Activated T-cell treated with anti-CD3 and anti-CD28 coated beads, Interleukin-2, amount 50 U/mL, for 72 hours (primary cell): ENCODE measurements around the gene SELENOV. TPM values are rescaled to one million over a fixed set of nuclear protein-coding genes. Genes with fewer than 3 reads are reported as not detected.
"Not testable (repeated sequence)": the region's sequence is repeated elsewhere in the genome, so short reads cannot be mapped to it uniquely, and the experiment has no call there.

ENCODE experiments used
- ATAC-seq, 2 donors: fragments of 150-1000 bp; cut with Tn5 transposase; replicated peaks in 1 of 2; 2 replicates each; pipeline ENCODE4 v1.10.0; 2021; ENCODE audit warnings: moderate library complexity in 2 of 2, mild to moderate bottlenecking in 1 of 2
- DNase-seq, 2 donors: peaks; one replicate each; pipeline ENCODE4 v3.0.0; 2021 to 2022; ENCODE audit warnings: mixed read lengths in 1 of 2
- H3K27ac Mint-ChIP-seq: one replicate; pipeline ENCODE4 v1.8.0; 2022; ENCODE audit warnings: mild to moderate bottlenecking, moderate library complexity, mixed read lengths
- H3K27me3 Mint-ChIP-seq: one replicate; pipeline ENCODE4 v1.8.0; 2022; ENCODE audit warnings: low read depth, mixed read lengths
- H3K36me3 Mint-ChIP-seq, 2 donors: one replicate each; pipeline ENCODE4 v1.8.0; 2022; ENCODE audit warnings: mixed read lengths in 2 of 2, mild to moderate bottlenecking in 1 of 2; ENCODE audit not compliant: insufficient read depth in 2 of 2
- H3K4me1 Mint-ChIP-seq: one replicate; pipeline ENCODE4 v1.8.0; 2022; ENCODE audit warnings: low read depth, mixed read lengths
- H3K4me3 Mint-ChIP-seq, 2 donors: one replicate each; pipeline ENCODE4 v1.8.0; 2022; ENCODE audit warnings: mild to moderate bottlenecking in 2 of 2, mixed read lengths in 2 of 2, moderate library complexity in 2 of 2
- H3K9me3 Mint-ChIP-seq, 2 donors: one replicate each; pipeline ENCODE4 v1.8.0; 2022; ENCODE audit warnings: mixed read lengths in 2 of 2
- total RNA-seq, 2 donors: library from RNA; stranded (reverse); gene quantifications; one replicate each; pipeline ENCODE4 v1.2.3, GENCODE V29; 2022

SELENOV gene
- total RNA-seq, 2 donors from 2014 or later = not detected

DNA sequence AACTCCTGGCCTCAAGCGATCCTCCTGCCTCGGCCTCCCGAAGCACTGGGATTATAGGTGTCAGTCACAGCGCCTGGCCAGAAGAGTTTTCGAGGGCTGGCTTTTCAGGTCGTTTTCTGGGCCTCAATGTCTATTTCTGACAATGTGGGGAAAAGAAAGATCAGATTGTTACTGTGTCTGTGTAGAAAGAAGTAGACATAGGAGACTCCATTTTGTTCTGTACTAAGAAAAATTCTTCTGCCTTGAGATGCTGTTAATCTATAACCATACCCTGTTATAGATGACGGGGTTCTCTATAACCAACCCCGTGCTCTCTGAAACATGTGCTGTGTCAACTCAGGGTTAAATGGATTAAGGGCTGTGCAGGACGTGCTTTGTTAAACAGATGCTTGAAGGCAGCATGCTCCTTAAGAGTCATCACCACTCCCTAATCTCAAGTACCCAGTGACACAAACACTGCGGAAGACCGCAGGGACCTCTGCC, 35.6 kb upstream of the SELENOV start:
- Mint-ChIP-seq H3K4me3 (peak overlapping the region; percentile 94 to 97), H3K4me1 (peaks cover 26% of the 10 kb centered on the region), H3K36me3 (peaks cover 5 to 22% of the 10 kb centered on the region in 2 donors)
- ATAC-seq, H3K9me3 Mint-ChIP-seq, H3K27ac Mint-ChIP-seq, H3K27me3 Mint-ChIP-seq, DNase-seq: not testable (repeated sequence)

DNA sequence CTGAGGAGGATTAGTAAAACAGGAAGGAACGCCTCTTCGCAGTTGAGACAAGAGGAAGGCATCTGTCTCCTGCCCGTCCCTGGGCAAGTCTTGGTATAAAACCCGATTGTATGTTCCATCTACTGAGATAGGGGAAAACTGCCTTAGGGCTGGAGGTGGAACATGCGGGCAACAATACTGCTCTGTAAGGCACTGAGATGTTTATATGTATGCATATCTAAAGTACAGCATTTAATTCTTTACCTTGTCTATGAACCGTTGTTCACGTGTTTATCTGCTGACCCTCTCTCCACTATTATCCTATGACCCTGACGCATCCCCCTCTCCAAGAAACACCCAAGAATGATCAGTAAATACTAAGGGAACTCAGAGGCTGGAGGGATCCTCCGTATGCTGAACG, 35.0 kb upstream of the SELENOV start:
- Mint-ChIP-seq H3K4me3 (peak overlapping the region; percentile 94 to 97), H3K9me3 (no peaks in the 10 kb centered on the region), H3K27ac (peak overlapping the region; percentile 96), H3K36me3 (peaks cover 2 to 17% of the 10 kb centered on the region in 2 donors), H3K27me3 (no peaks in the 10 kb centered on the region), H3K4me1 (peaks cover 26% of the 10 kb centered on the region)
- no peak for DNase-seq
- no peak for ATAC-seq

DNA sequence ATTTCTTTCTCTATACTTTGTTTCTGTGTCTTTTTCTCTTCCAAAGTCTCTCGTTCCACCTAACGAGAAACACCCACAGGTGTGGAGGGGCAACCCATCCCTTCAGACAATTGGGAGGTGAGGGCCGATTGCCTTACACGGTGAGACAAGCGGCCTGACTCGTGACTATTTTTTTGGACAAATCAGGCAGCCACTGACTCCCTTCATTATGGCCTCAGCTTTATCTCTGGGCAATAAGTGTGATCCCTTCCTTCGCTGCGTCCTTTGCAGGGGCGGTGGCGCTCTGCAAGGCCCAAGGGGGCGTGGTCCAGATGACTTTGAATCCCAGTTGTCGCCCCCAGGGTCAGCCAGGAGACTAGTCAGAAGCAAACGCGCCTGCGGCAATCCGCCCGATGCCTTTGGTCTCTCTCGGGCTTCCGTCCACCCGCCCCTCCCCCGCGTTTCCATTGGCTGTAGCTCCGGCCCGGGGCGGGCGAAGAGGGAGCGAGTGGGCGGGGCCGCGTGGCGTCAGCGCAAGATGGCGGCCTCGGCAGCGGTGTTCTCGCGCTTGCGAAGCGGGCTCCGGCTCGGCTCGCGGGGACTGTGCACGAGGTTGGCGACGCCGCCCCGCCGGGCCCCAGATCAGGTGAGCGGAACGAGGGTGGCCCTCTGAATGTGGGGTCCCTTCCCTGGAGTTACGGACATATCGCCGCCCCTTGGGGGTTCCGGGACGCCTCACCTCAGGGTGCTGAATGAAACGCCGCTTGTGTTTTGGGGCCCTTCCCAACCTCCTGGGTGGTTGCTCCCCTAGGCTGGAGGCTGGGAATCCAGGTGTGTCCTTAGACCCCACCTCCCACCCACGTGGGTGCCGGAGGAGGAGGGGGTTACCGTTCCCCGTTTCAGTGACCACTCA, 34.4 kb upstream of the SELENOV start, which contains the start of gene TIMM50:
TSS of gene TIMM50 (plus strand) at position 502 of the 892 bp plus-strand sequence. CDS start at position 518, 16 bp downstream.
- peak; percentile 98 to 99 for DNase-seq
- Mint-ChIP-seq H3K9me3 (no peaks in the 10 kb centered on the region), H3K27me3 (no peaks in the 10 kb centered on the region), H3K36me3 (peaks cover 2 to 12% of the 10 kb centered on the region in 2 donors), H3K4me3 (peak within 1 kb of the TSS; percentile 94 to 97), H3K4me1 (peaks cover 26% of the 10 kb centered on the region), H3K27ac (peak within 1 kb of the TSS; percentile 96)
- peak; percentile 94 to 95 for ATAC-seq

- no peak for DNase-seq
- peaks cover 26% of the 10 kb centered on the region for H3K4me1 Mint-ChIP-seq
- peak overlapping the region; percentile 84 for H3K27ac Mint-ChIP-seq
- peak overlapping the region; percentile 94 to 97 for H3K4me3 Mint-ChIP-seq
- peaks cover 2 to 8% of the 10 kb centered on the region in 2 donors for H3K36me3 Mint-ChIP-seq
- no peaks in the 10 kb centered on the region for H3K9me3 Mint-ChIP-seq
- no peak for ATAC-seq
- no peaks in the 10 kb centered on the region for H3K27me3 Mint-ChIP-seq
Observed at GRCh38 chr19:39481229-39481545, 33.8 kb upstream of the SELENOV start.

DNA sequence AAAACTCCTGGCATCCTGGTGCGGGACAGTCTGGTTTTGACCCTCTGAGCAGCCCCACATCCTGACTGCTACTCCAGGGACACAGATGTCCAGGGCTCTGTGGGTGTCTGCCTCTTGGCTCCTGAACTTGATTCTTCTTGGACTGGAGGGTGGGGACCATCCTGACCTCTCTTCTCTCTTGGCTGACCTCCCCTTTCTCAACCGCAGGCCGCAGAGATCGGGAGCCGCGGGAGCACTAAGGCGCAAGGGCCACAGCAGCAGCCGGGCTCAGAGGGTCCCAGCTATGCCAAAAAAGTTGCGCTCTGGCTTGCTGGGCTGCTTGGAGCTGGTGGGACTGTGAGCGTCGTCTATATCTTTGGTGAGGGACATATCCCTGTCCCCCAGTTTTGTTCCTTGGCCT, 33.3 kb upstream of the SELENOV start:
- DNase-seq (no peak), ATAC-seq (no peak)
- Mint-ChIP-seq H3K4me1 (peaks cover 26% of the 10 kb centered on the region), H3K27ac (peak overlapping the region; percentile 84), H3K4me3 (peak overlapping the region; percentile 94 to 97), H3K27me3 (no peaks in the 10 kb centered on the region), H3K36me3 (peaks cover under 1 to 9% of the 10 kb centered on the region in 2 donors), H3K9me3 (no peaks in the 10 kb centered on the region)

- Mint-ChIP-seq H3K4me1 (peaks cover 26% of the 10 kb centered on the region), H3K27me3 (no peaks in the 10 kb centered on the region), H3K27ac (peak overlapping the region; percentile 31), H3K36me3 (peaks cover 0 to 13% of the 10 kb centered on the region in 2 donors), H3K4me3 (peak overlapping the region; percentile 35 to 94), H3K9me3 (no peaks in the 10 kb centered on the region)
- no peak for DNase-seq
- no peak for ATAC-seq
Observed at GRCh38 chr19:39483141-39483540, 31.8 kb upstream of the SELENOV start.

DNA sequence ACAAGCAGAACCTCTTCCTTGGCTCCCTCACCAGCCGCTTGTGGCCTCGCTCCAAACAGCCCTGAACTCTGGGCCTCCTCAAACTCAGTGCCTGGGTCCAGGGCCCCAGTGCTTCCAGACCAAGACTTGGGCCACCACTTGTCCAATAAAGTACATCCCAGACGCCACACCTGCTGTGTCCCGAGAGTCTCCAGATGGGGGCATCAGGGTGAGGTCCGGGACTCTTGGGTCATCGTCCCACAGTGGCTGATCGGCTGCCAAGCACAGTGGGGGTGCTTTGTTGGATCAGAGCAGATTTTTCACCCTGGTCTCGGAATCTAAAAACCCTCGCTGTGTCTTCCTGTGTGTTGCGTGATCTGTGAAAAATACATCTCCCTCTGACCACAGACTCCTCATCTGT, 25.2 kb upstream of the SELENOV start:
- DNase-seq = no peak
- Mint-ChIP-seq H3K9me3 (no peaks in the 10 kb centered on the region), H3K4me1 (no peaks in the 10 kb centered on the region), H3K27me3 (no peaks in the 10 kb centered on the region), H3K4me3 (no peak overlapping the region), H3K36me3 (peaks cover 2 to 15% of the 10 kb centered on the region in 2 donors), H3K27ac (no peak overlapping the region)
- no peak for ATAC-seq

- no peaks in the 10 kb centered on the region for H3K4me1 Mint-ChIP-seq
- peaks cover 2 to 10% of the 10 kb centered on the region in 2 donors for H3K36me3 Mint-ChIP-seq
- peaks cover 15% of the 10 kb centered on the region for H3K27me3 Mint-ChIP-seq
- no peak overlapping the region for H3K4me3 Mint-ChIP-seq
- H3K27ac Mint-ChIP-seq = no peak overlapping the region
- ATAC-seq (no peak), DNase-seq (no peak)
- H3K9me3 Mint-ChIP-seq = no peaks in the 10 kb centered on the region
Observed at GRCh38 chr19:39492225-39492624, 22.7 kb upstream of the SELENOV start.

DNA sequence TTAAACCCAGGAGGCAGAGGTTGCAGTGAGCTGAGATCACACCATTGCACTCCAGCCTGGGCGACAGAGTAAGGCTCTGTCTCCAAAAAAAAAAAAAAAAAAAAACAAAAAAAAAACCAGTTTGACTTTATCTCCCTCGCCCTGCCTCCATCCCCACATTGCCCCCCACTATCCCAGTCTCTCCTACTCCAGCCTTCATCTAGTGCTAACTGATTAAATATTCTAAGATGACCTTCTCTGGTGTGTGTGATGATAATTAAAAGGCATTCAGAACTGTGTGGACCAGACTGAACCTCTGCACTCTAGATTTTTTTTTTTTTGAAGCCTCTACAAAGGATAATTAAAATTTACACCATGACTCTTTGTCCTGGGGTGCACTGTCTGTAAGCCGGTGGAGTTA, 22.2 kb upstream of the SELENOV start:
- Mint-ChIP-seq H3K27ac (no peak overlapping the region), H3K27me3 (peaks cover 21% of the 10 kb centered on the region), H3K9me3 (no peaks in the 10 kb centered on the region), H3K4me1 (peaks cover 4% of the 10 kb centered on the region), H3K36me3 (peaks cover 2 to 9% of the 10 kb centered on the region in 2 donors), H3K4me3 (no peak overlapping the region)
- no peak for DNase-seq
- ATAC-seq = no peak

GRCh38 chr19:39494661-39495060, 20.3 kb upstream of the SELENOV start:
- H3K4me1 Mint-ChIP-seq = peaks cover 19% of the 10 kb centered on the region
- H3K27me3 Mint-ChIP-seq = peaks cover 36% of the 10 kb centered on the region
- no peaks in the 10 kb centered on the region for H3K9me3 Mint-ChIP-seq
- no peak overlapping the region for H3K4me3 Mint-ChIP-seq
- H3K36me3 Mint-ChIP-seq = peaks cover 0 to 2% of the 10 kb centered on the region in 2 donors
- ATAC-seq (no peak), DNase-seq (no peak)
- H3K27ac Mint-ChIP-seq = no peak overlapping the region

- DNase-seq = no peak
- Mint-ChIP-seq H3K9me3 (no peaks in the 10 kb centered on the region), H3K4me3 (no peak overlapping the region), H3K4me1 (peaks cover 22% of the 10 kb centered on the region), H3K27me3 (peaks cover 50% of the 10 kb centered on the region), H3K36me3 (no peaks in the 10 kb centered on the region), H3K27ac (no peak overlapping the region)
- ATAC-seq = no peak
Observed at GRCh38 chr19:39496063-39496462, 18.9 kb upstream of the SELENOV start.

- Mint-ChIP-seq H3K9me3 (no peaks in the 10 kb centered on the region), H3K36me3 (no peaks in the 10 kb centered on the region), H3K27me3 (peaks cover 59% of the 10 kb centered on the region), H3K4me1 (peaks cover 22% of the 10 kb centered on the region), H3K4me3 (peak overlapping the region; percentile 62 to 74), H3K27ac (no peak overlapping the region)
- ATAC-seq (no peak), DNase-seq (no peak)
Observed at GRCh38 chr19:39497701-39497995, 17.3 kb upstream of the SELENOV start.

DNA sequence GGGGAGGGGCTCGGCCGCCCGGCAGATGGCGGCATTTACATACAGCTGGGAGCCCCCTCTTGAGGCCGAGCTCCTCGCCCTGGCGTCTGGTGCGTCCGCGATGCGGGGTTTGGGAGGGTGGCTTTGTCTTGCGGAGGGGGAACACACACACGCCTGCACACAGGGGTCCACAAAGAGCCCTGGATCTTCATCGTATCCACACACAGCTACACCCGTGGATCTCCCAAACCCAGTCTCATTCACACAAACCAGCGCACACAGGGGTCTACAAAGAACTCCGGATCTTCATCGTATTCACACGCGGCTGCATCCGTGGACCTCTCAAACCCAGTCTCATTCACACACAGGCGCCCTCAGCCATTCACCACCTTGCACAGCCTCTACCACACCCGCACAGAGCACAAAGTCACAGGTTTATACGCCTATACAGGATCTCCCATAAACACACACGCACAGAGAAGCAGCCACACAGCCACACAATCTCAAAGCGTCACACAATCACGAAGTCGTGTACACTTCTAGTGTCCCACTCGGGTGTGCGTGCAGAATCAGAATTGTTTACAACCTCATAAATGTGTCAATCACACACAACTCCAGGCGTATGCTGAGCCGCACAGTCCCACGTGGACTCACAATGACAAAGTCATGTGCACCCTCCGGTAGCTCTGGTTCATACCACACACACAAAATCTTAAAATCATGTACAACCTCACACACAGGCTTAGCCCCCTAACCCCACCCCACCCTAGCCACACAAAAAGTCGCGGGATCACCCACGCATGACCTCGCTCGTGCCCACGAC, 16.7 kb upstream of the SELENOV start:
- Mint-ChIP-seq H3K9me3 (no peaks in the 10 kb centered on the region), H3K4me1 (peaks cover 26% of the 10 kb centered on the region), H3K27ac (no peak overlapping the region), H3K4me3 (peak overlapping the region; percentile 62 to 74), H3K36me3 (no peaks in the 10 kb centered on the region), H3K27me3 (peaks cover 62% of the 10 kb centered on the region)
- DNase-seq = peak; percentile 48 to 65
- ATAC-seq = peak; percentile 52 to 70
